Stomach smooth muscle (tissue), 2 donors: ENCODE data around the gene TRPV5.

ENCODE experiments used
- H3K27ac ChIP-seq: one replicate; pipeline ENCODE4 v1.7.0; 2013; ENCODE audit warnings: mild to moderate bottlenecking, low read length, inconsistent platforms
- H3K27me3 ChIP-seq, 2 donors: one replicate each; pipeline ENCODE4 v1.7.0; 2013; ENCODE audit warnings: low read length in 2 of 2; ENCODE audit not compliant: insufficient read depth in 2 of 2, control insufficient read depth in 1 of 2
- H3K36me3 ChIP-seq, 2 donors: one replicate each; pipeline ENCODE4 v1.7.0; 2013; ENCODE audit warnings: low read length in 2 of 2; ENCODE audit not compliant: control insufficient read depth in 2 of 2, insufficient read depth in 2 of 2
- H3K4me1 ChIP-seq: one replicate; pipeline ENCODE4 v1.7.0; 2013; ENCODE audit warnings: low read length; ENCODE audit not compliant: control insufficient read depth, insufficient read depth
- H3K4me3 ChIP-seq, 2 donors: one replicate each; pipeline ENCODE4 v1.7.0; 2013; ENCODE audit warnings: low read length in 2 of 2
- H3K9ac ChIP-seq, 2 donors: one replicate each; pipeline ENCODE4 v1.7.0; 2013; ENCODE audit warnings: low read length in 2 of 2, mild to moderate bottlenecking in 1 of 2
- H3K9me3 ChIP-seq, 2 donors: one replicate each; pipeline ENCODE4 v1.7.0; 2013; ENCODE audit warnings: low read length in 2 of 2; ENCODE audit not compliant: control insufficient read depth in 2 of 2
- donor health status: healthy.
- donor health status: Pancreatic carcinoma.

The TRPV5 gene

DNA sequence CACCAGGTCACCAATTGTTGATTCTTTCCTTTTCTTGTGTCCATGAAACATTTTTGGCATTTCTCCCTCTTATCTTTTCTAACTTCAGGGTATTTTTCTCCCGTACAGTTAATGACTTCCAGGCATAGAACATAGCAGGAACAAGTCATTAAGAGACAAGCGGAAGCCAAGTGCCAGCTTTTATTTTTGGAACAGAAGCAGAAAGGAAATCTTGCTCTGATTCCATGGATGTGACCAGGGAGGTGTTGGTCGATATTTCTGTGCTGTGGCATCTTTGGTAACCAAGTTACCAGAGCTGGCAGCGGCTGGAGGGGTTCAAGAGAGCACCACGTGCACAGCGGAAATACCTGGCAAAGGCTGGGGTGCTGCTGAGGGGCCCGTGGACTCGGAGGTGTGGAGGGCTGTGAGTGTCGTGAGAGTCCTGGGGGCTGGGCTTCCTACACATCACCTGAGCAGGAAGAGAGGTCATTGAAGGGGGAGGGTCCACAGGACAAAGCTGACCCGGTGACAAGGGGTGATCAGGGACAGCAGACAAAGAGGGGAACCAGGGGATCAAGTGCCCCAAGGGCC, 7.5 kb upstream of the TRPV5 start:
- Histone ChIP-seq H3K27ac (no peak overlapping the region), H3K9ac (no peak overlapping the region), H3K27me3 (no peaks in the 10 kb centered on the region), H3K4me1 (no peaks in the 10 kb centered on the region), H3K4me3 (no peak overlapping the region), H3K9me3 (no peaks in the 10 kb centered on the region), H3K36me3 (no peaks in the 10 kb centered on the region)

DNA sequence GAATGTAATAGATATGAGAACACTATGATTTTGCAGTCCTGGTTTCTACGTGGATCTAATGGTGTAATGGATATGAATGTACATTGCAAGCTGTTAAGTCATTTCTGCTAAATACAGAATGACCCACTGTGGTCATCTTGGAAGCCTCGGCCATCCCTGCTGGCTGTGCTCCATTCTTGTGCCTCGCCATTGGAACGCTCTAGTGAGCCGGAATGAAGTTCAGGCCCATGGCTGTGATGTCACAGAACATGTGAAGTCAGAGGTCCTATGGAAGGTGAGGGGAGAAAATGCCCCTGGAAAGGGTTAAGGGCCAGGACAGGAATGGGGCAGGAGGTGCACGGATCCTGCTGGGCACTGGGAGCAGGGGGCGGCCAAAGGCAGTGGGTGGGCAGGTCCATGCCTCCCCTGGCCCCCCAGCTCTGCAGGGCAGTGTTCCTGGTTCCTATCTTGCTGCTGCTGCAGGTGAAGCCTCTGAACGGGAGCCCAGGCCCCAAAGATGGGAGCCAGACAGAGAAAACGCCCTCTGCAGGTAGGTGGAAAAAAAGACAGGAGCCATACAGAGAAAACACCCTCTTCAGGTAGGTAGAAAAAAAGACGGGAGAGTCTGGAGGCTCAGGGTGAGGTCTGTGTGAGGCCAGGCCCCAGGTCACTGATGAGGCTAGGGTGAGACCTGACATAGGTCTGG, 5.8 kb upstream of the TRPV5 start, which contains the start of gene LLCFC1:
LLCFC1 (plus strand) TSS at position 259 of the 685 bp plus-strand sequence; CDS start at position 397, 138 bp downstream.
- no peaks in the 10 kb centered on the region for H3K36me3 ChIP-seq
- H3K9ac ChIP-seq = no peak within 1 kb of the TSS
- no peak within 1 kb of the TSS for H3K27ac ChIP-seq
- no peaks in the 10 kb centered on the region for H3K9me3 ChIP-seq
- no peak within 1 kb of the TSS for H3K4me3 ChIP-seq
- no peaks in the 10 kb centered on the region for H3K27me3 ChIP-seq
- H3K4me1 ChIP-seq = no peaks in the 10 kb centered on the region

DNA sequence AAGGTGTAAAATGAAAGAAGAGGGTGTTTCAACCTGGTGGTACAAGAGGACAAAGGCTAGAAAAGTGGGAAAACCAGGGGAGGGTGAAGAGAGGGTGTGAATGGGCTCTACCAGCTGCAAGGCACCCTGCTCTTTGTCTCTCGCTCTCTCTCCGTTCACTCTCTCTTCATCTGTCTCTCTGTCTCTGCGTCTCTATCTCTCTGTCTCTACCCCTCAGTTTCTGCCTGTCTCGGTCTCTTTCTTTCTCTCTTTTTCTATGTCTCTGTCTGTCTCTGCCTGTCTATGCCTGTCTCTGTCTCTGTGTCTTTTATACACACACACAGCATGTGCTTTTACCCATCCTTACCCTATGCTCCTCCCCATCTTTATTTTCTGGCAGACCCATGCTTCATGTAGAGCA, 5.1 kb upstream of the TRPV5 start:
- H3K9ac ChIP-seq = no peak overlapping the region
- no peak overlapping the region for H3K27ac ChIP-seq
- H3K27me3 ChIP-seq = no peaks in the 10 kb centered on the region
- no peaks in the 10 kb centered on the region for H3K36me3 ChIP-seq
- H3K9me3 ChIP-seq = no peaks in the 10 kb centered on the region
- no peaks in the 10 kb centered on the region for H3K4me1 ChIP-seq
- no peak overlapping the region for H3K4me3 ChIP-seq

GRCh38 chr7:142935941-142936565, 2.5 kb upstream of the TRPV5 start:
- H3K4me1 ChIP-seq = no peaks in the 10 kb centered on the region
- no peak overlapping the region for H3K27ac ChIP-seq
- no peaks in the 10 kb centered on the region for H3K9me3 ChIP-seq
- H3K27me3 ChIP-seq = no peaks in the 10 kb centered on the region
- H3K9ac ChIP-seq = no peak overlapping the region
- no peaks in the 10 kb centered on the region for H3K36me3 ChIP-seq
- no peak overlapping the region for H3K4me3 ChIP-seq

DNA sequence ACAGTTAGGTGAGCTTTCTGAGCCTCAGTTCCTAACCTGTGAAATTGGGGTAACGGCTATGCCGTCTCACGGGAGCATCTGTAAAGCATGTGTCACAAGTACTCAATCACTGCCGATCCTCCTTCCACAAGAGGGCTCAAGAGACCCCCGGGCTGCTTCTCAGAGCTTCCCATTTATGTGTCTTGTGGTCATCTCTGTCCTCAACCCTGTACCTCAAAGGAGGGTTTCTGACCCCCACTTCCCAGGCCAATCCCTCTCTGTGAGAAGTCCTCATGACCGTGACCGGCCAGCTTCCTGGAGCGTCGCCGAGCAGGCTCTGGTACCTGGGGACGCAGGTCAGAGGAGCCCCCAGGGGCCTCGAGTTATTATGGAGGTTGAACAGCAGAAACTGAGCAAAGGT, 510 bp upstream of the TRPV5 start:
- H3K27me3 ChIP-seq = no peaks in the 10 kb centered on the region
- no peak overlapping the region for H3K9ac ChIP-seq
- no peak overlapping the region for H3K4me3 ChIP-seq
- H3K9me3 ChIP-seq = no peaks in the 10 kb centered on the region
- no peaks in the 10 kb centered on the region for H3K36me3 ChIP-seq
- no peak overlapping the region for H3K27ac ChIP-seq
- H3K4me1 ChIP-seq = no peaks in the 10 kb centered on the region

DNA sequence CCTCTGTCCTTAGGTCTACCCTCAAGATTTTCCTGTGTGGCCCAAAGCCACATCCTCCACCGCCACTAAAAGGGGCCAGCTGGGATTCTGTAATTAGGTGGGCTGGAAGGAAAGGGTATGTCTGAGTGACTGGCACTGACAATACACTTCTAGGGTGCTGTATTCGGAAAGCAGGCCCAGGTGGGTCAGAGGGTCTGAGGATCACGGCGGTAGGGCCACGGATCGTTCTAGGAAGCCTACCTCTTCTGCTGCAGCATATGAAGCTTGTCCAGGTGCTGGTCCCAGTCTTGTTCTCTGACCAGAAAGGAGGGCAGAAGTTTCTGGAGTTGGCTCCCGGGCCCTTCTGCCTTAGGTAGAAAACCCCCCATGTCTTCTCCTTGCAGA, 462 bp downstream of the TRPV5 start:
- Histone ChIP-seq H3K9ac (no peak overlapping the region), H3K9me3 (no peaks in the 10 kb centered on the region), H3K27ac (no peak overlapping the region), H3K4me1 (no peaks in the 10 kb centered on the region), H3K27me3 (no peaks in the 10 kb centered on the region), H3K36me3 (no peaks in the 10 kb centered on the region), H3K4me3 (no peak overlapping the region)

DNA sequence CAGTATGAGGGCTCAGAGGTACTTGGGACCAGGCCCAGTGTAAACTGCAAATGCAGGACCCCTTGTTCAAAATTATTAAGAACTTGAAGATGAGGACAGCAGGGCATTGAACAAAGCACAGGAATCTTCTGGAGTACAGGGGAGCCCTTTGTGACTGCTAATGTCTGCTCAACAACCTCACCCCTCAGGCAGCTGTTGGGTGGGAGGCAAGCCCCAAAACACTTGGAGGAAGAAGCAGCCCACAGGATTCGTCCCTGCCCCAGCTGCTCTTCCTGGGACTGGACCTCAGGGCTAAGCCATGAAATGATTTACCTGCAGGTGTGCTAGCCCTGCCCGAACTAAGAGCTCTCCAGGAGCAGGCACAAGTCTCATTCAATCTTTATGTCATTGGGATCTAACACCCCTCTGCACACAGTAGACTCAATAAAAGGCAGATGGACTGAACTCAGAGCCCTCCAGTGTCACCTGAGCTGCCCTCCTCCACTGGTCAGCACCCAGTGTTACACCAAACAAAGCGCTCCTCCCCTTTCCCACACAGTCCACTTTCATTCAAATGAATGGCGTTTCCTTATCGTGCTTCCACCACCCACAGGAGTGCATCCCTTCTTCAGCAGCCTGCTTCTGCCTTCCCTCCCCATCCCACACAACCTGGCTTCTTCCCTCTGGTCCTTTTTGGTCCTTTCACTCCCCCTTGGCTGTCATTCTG, 1.0 kb downstream of the TRPV5 start:
- no peak overlapping the region for H3K4me3 ChIP-seq
- no peaks in the 10 kb centered on the region for H3K9me3 ChIP-seq
- H3K27me3 ChIP-seq = no peaks in the 10 kb centered on the region
- H3K9ac ChIP-seq = no peak overlapping the region
- no peaks in the 10 kb centered on the region for H3K36me3 ChIP-seq
- H3K27ac ChIP-seq = no peak overlapping the region
- no peaks in the 10 kb centered on the region for H3K4me1 ChIP-seq

DNA sequence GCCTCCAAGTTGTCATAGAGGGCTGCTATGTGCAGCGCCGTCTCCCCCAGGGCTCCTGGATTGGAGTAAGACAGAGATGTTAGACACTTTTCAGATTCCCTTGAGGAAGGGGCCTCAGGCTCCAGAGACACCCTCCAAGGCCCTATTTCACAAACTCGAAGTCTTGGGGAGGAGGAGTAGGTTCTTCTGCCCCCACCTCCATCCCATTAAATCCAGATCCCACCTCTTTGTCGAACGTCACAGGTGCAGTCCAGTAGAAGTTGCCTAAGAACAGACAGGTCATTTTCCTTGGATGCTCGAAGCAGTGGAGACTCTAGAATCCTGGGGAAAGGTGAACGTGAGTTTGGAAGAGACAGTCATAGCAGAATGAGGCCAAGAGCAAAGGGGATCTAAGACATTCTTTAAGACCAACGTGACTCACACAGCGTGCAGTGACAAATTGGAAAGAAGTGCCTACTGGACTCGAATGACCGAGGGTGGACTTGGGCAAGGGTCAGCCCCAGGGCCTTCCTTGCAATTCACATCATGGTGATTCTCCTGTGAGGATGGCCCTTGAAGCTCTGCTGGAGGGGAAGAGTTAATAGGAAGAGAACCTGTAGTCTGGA, 3.3 kb downstream of the TRPV5 start:
- Histone ChIP-seq H3K27ac (no peak overlapping the region), H3K4me3 (no peak overlapping the region), H3K4me1 (no peaks in the 10 kb centered on the region), H3K27me3 (no peaks in the 10 kb centered on the region), H3K9me3 (no peaks in the 10 kb centered on the region), H3K9ac (no peak overlapping the region), H3K36me3 (no peaks in the 10 kb centered on the region)

DNA sequence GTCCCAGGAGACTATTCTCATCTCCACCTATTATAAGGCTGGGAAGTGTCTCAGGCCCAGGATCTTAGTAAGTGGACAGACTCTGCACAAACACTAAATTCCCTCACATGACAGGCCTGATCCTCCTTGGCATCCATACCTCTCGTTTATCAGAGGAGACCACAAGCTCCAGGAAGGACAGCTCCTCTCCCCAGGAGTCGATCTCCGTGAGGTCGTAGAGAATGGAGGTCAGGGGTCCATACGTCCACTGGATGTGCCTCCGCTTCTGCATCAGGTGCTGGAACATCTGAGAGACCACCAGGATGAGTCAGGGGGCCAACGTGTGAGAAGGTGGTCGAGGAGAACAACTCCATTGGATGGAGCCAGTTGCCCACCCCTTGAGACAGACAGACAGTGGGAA, 5.6 kb downstream of the TRPV5 start:
- H3K36me3 ChIP-seq = no peaks in the 10 kb centered on the region
- H3K9me3 ChIP-seq = no peaks in the 10 kb centered on the region
- H3K9ac ChIP-seq = no peak overlapping the region
- H3K27ac ChIP-seq = no peak overlapping the region
- no peaks in the 10 kb centered on the region for H3K27me3 ChIP-seq
- no peak overlapping the region for H3K4me3 ChIP-seq
- H3K4me1 ChIP-seq = no peaks in the 10 kb centered on the region

DNA sequence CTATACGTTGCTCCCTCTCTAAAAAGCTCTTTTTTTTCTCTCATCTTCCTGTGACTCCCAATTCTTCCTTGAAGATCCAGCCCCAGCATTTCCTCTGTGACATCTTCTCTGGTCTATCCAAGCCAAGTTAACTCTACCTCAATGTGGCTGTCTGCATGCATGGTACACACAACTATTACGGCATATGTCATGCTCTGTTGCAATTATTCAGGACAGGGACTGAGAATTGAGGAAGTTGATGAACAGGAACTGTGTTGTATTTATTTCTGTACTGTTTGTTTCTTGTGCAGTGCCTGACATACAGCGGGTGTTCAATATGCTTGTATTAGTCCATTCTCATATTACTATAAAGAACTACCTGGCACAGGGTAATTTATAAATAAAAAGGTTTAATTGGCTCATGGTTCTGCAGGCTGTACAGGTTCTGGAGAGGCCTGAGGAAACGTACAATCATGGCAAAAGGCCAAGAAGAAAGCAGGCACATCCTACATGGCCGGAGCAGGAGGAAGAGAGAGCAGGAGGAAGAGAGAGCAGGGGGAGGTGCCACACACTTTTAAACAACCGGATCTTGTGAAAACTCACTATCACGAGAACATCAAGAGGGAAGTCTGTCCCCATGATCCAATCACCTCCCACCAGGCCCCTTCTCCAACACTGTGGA, 6.3 kb downstream of the TRPV5 start:
- no peaks in the 10 kb centered on the region for H3K36me3 ChIP-seq
- no peaks in the 10 kb centered on the region for H3K27me3 ChIP-seq
- H3K4me1 ChIP-seq = no peaks in the 10 kb centered on the region
- H3K9me3 ChIP-seq = no peaks in the 10 kb centered on the region
- H3K4me3 ChIP-seq = no peak overlapping the region
- H3K9ac ChIP-seq = no peak overlapping the region
- no peak overlapping the region for H3K27ac ChIP-seq
